Esophagus muscularis mucosa (tissue), 4 donors: ENCODE measurements around the gene SACS. TPM values are rescaled to one million over a fixed set of nuclear protein-coding genes. Genes with fewer than 3 reads are reported as not detected.

ENCODE experiments used
- DNase-seq: peaks from one replicate; pipeline ENCODE4 v3.0.0-alpha.2; 2017; ENCODE audit errors: extremely low spot score
- H3K27ac ChIP-seq, 4 donors: fragments of 200-600 bp; sonication (generic); replicated peaks in 1 of 4; 1 replicate in 3 of 4; 2 replicates in 1 of 4; pipeline ENCODE4 v1.5.1; 2016 to 2019; ENCODE audit warnings: mild to moderate bottlenecking in 1 of 4
- H3K27me3 ChIP-seq, 4 donors: fragments of 200-600 bp; sonication (generic); one replicate each; pipeline versions ENCODE4 v1.5.1 to v1.6.0; 2016 to 2019
- H3K36me3 ChIP-seq, 4 donors: fragments of 200-600 bp; sonication (generic); one replicate each; pipeline ENCODE4 v1.5.1; 2016 to 2019
- H3K4me1 ChIP-seq, 4 donors: fragments of 200-600 bp; sonication (generic); one replicate each; pipeline ENCODE4 v1.5.1; 2016 to 2019
- H3K4me3 ChIP-seq, 4 donors: fragments of 200-600 bp; sonication (generic); 1 replicate in 2 of 4; 2 replicates in 2 of 4; pipeline ENCODE4 v1.5.1; 2016 to 2019; ENCODE audit warnings: mild to moderate bottlenecking in 4 of 4, moderate library complexity in 1 of 4
- H3K9me3 ChIP-seq, 4 donors: fragments of 200-600 bp; sonication (generic); 1 replicate in 3 of 4; 2 replicates in 1 of 4; pipeline ENCODE4 v1.5.1; 2016 to 2019
- EP300 ChIP-seq: sonication (generic); formaldehyde crosslinking; IDR thresholded peaks from one replicate; pipeline ENCODE4 v1.6.1; 2017; ENCODE audit warnings: antibody characterized with exemption
- POLR2A ChIP-seq: fragments of 450-650 bp; IDR thresholded peaks from one replicate; pipeline ENCODE4 v1.6.1; 2017; ENCODE audit warnings: antibody characterized with exemption, moderate library complexity, mild to moderate bottlenecking, low read depth
- POLR2AphosphoS5 ChIP-seq, 2 donors: sonication (generic); formaldehyde crosslinking; IDR thresholded peaks; one replicate each; pipeline ENCODE4 v1.6.1; 2017; ENCODE audit warnings: antibody characterized with exemption in 2 of 2
- WGBS: methylation state at CpG from one replicate; pipeline ENCODE4 v1.1.5; 2018; 5-methylcytosine and 5-hydroxymethylcytosine counted together
- intact Hi-C: fragments of 100-400 bp; cut with DNase I; formaldehyde crosslinking; loops from one replicate; pipeline ENCODE4 v1.15.1; 2023
- total RNA-seq, 4 donors: library from RNA; depleted of rRNA; stranded (reverse); fragments of >200 nt; gene quantifications; one replicate each; pipeline versions ENCODE4 v1.1.0 to v1.2.1, GENCODE V29; 2016
- TF ChIP-seq, protein P1 (sequence below), 3 experiments: fragments of 200-600 bp in 2 of 3; fragments of 450-650 bp in 1 of 3; sonication (generic) in 2 of 3; IDR thresholded peaks; one replicate each; pipeline ENCODE4 v1.5.1; 2017 to 2019; ENCODE audit warnings: antibody characterized with exemption in 3 of 3, mild to moderate bottlenecking in 2 of 3, moderate library complexity in 1 of 3

Gene SACS
- total RNA-seq, 4 donors from 2014 or later, result 45.1 to 70.1 (median 65.3) TPM

DNA sequence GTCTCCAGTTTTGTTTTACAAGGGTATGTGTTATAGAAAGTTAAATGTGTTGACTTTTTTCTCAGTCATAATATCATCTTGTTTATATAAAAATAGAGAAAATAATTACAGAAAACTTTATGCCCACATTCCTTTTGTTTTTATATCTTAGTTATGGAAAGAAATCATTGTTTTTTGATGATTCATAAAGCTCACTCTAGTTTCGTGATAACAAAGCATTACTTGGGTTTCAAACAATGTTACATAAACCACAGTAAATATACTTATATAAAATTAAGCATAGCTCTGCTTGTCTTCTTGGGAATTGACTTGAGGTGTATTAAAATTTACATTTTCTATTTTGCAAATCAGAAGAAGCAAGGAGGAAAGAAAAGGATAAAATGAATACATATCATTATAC, 140.9 kb downstream of the SACS start:
- no peak for DNase-seq
- TF ChIP-seq, protein P1, sequence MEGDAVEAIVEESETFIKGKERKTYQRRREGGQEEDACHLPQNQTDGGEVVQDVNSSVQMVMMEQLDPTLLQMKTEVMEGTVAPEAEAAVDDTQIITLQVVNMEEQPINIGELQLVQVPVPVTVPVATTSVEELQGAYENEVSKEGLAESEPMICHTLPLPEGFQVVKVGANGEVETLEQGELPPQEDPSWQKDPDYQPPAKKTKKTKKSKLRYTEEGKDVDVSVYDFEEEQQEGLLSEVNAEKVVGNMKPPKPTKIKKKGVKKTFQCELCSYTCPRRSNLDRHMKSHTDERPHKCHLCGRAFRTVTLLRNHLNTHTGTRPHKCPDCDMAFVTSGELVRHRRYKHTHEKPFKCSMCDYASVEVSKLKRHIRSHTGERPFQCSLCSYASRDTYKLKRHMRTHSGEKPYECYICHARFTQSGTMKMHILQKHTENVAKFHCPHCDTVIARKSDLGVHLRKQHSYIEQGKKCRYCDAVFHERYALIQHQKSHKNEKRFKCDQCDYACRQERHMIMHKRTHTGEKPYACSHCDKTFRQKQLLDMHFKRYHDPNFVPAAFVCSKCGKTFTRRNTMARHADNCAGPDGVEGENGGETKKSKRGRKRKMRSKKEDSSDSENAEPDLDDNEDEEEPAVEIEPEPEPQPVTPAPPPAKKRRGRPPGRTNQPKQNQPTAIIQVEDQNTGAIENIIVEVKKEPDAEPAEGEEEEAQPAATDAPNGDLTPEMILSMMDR (IDR thresholded peaks at IDR 0.05), result no peak
- TF ChIP-seq POLR2A (no peak), EP300 (no peak), POLR2AphosphoS5 (IDR thresholded peaks at IDR 0.05) (no peak)
- H3K4me3 ChIP-seq, result no peak overlapping the region
- H3K27ac ChIP-seq, result no peak overlapping the region
- H3K4me1 ChIP-seq, result peaks cover 21 to 28% (median 24%) of the 10 kb centered on the region in 4 donors
- no peaks in the 10 kb centered on the region for H3K9me3 ChIP-seq
- peaks cover 0 to 11% (median 0%) of the 10 kb centered on the region in 4 donors for H3K36me3 ChIP-seq
- no peaks in the 10 kb centered on the region for H3K27me3 ChIP-seq
- intact Hi-C loops, result no loop called here
- WGBS, result 87% methylated on average over 1 of the region's 1 CpG

DNA sequence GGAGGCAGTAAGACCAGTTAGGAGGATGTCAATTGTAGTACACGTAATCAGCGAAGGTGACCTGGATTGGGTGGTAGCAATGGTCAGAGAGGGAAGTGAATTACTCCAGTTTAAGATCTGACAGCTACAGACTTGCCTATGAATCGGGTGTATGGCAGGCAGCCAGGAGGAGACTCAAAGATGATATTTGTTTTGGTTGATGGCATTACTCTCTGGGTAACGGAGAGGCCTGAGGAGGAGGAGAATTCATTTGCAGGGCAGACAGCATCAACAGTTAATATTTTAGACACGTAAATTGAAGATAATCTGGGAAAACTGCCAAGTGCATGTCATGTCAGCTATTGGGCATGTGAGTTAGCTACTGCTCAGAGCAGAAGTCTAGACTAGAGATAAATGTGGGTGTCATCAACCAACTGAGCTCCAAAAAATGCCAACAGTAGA, 143.6 kb downstream of the SACS start:
- peak overlapping the region in 1 of 4 donors; percentile 56 for H3K27ac ChIP-seq
- no peaks in the 10 kb centered on the region for H3K27me3 ChIP-seq
- TF ChIP-seq, protein P1 (IDR thresholded peaks at IDR 0.05), result no peak
- TF ChIP-seq POLR2AphosphoS5 (IDR thresholded peaks at IDR 0.05), result no peak
- H3K36me3 ChIP-seq, result no peaks in the 10 kb centered on the region
- no peaks in the 10 kb centered on the region for H3K9me3 ChIP-seq
- no peak overlapping the region for H3K4me3 ChIP-seq
- intact Hi-C loops, result no loop called here
- WGBS, result 22% methylated on average over 5 of the region's 5 CpGs
- DNase-seq, result no peak
- peaks cover 21 to 28% (median 24%) of the 10 kb centered on the region in 4 donors for H3K4me1 ChIP-seq

DNA sequence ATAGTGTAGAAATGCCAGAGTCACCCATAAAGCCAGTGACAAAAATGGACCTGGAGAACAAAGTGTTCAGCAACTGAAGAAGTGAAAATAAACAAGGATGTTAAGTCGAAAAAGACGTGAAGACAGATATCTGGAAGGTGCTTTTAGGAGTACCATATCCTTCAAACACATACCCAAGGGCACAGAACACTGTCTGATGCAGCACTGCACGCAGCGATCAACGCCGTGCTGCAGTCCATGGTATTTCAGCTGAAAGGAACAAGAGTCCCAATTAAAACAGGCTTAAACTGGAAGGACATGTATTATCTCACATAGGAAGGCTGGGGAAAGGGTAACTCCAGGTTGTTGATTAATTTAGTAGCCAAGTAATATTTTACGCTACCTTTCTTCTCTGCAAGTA, 144.5 kb downstream of the SACS start:
- no peaks in the 10 kb centered on the region for H3K27me3 ChIP-seq
- DNase-seq, result no peak
- H3K9me3 ChIP-seq, result no peaks in the 10 kb centered on the region
- H3K27ac ChIP-seq, result peak overlapping the region in 3 of 4 donors; percentile 29 to 58 (median 56)
- TF ChIP-seq POLR2AphosphoS5 (IDR thresholded peaks at IDR 0.05) (peak in 1 of 2 donors; percentile 27), EP300 (no peak), POLR2A (no peak)
- TF ChIP-seq, protein P1 (IDR thresholded peaks at IDR 0.05), result no peak
- no peaks in the 10 kb centered on the region for H3K36me3 ChIP-seq
- peaks cover 21 to 28% (median 24%) of the 10 kb centered on the region in 4 donors for H3K4me1 ChIP-seq
- WGBS, result 58% methylated on average over 7 of the region's 7 CpGs
- H3K4me3 ChIP-seq, result peak overlapping the region in 1 of 4 donors; percentile 3
- intact Hi-C loops, result no loop called here

DNA sequence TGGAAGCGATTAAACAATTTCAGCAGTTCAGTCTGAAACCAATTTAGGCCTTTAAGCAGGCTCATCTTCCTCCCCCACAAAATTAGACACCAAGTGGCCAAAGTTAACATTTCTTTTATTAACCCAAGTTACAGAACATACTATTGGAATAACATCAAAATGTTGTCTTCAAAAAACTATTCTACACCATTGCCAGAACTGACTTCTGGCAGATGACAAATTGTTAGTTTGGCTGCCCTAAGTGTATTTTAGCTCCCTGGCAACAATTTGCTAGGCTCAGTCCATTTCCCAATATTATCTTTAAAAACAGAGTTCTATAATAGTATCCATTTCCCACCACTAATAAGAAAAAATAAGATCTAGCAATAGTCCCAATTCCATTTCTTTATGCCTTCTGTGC, 144.9 kb downstream of the SACS start:
- no peaks in the 10 kb centered on the region for H3K36me3 ChIP-seq
- peaks cover 21 to 28% (median 24%) of the 10 kb centered on the region in 4 donors for H3K4me1 ChIP-seq
- H3K27me3 ChIP-seq, result no peaks in the 10 kb centered on the region
- 76% methylated on average over 1 of the region's 1 CpG for WGBS
- no peak for DNase-seq
- no peaks in the 10 kb centered on the region for H3K9me3 ChIP-seq
- no peak overlapping the region for H3K4me3 ChIP-seq
- TF ChIP-seq POLR2A, result no peak
- no peak for TF ChIP-seq EP300
- TF ChIP-seq, protein P1 (IDR thresholded peaks at IDR 0.05), result peak in 1 of 3 experiments; percentile 26
- intact Hi-C loops, result no loop called here
- H3K27ac ChIP-seq, result peak overlapping the region; percentile 2 to 58 (median 42)

DNA sequence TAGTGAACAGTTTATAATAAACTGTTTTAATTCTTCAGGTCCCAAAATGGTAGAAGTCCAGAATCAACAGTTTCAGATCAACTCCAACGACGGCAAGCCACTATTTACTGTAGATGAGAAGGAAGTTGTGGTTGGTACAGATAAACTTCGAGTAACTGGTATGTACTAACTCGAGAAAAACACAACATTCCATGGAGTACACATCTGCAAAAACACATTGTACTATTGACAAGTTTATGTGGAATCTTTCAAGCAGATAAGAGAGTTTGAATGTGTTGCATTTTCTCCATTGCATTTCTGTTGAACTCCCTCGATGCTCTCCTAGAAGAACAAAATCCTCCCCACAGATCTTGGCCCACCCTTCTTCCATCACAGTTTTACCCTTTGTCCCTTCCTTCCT, 154.2 kb downstream of the SACS start:
- Histone ChIP-seq H3K9me3 (no peaks in the 10 kb centered on the region), H3K4me3 (no peak overlapping the region), H3K27me3 (no peaks in the 10 kb centered on the region), H3K36me3 (peaks cover 0 to 17% (median 0%) of the 10 kb centered on the region in 4 donors), H3K4me1 (no peaks in the 10 kb centered on the region), H3K27ac (no peak overlapping the region)
- intact Hi-C loops, result no loop called here
- DNase-seq, result no peak
- TF ChIP-seq POLR2AphosphoS5 (IDR thresholded peaks at IDR 0.05) (no peak), EP300 (no peak), POLR2A (no peak)
- TF ChIP-seq, protein P1 (IDR thresholded peaks at IDR 0.05), result no peak
- WGBS, result 77% methylated on average over 5 of the region's 5 CpGs
